Astrocyte (in vitro differentiated cells and primary cell): ENCODE measurements around the gene ZNF385B. TPM values are rescaled to one million over a fixed set of nuclear protein-coding genes. Genes with fewer than 3 reads are reported as not detected.
A peak's percentile ranks its signal among the peaks of the same experiment; 100 is the strongest.

Source experiments
- DNase-seq: peaks from one replicate; pipeline ENCODE4 v3.0.0-alpha.2; 2010; ENCODE audit warnings: low read depth
- FAIRE-seq: peaks from 2 replicates; lab custom pipeline; 2011; peaks lifted over from hg19 to GRCh38; lab: Jason Lieb, UNC
- H2AFZ ChIP-seq: 2 replicates; pipeline ENCODE4 v1.6.0; 2012; ENCODE audit warnings: low read depth, low read length, inconsistent platforms
- H3K27ac ChIP-seq: 2 replicates; pipeline ENCODE4 v1.5.1; 2011; ENCODE audit warnings: low read depth, low read length, inconsistent platforms
- H3K27me3 ChIP-seq: 2 replicates; pipeline ENCODE4 v1.6.0; 2011; ENCODE audit warnings: low read length, inconsistent platforms; ENCODE audit not compliant: insufficient read depth
- H3K36me3 ChIP-seq: 2 replicates; pipeline ENCODE4 v1.5.1; 2011; ENCODE audit warnings: low read length, inconsistent platforms; ENCODE audit not compliant: insufficient read depth
- H3K4me1 ChIP-seq: 2 replicates; pipeline ENCODE4 v1.5.1; 2011; ENCODE audit warnings: low read length, inconsistent platforms; ENCODE audit not compliant: insufficient read depth
- H3K4me2 ChIP-seq: 2 replicates; pipeline ENCODE4 v1.6.0; 2012; ENCODE audit warnings: low read length, inconsistent platforms
- H3K4me3 ChIP-seq: 2 replicates; pipeline ENCODE4 v1.5.1; 2011; ENCODE audit warnings: low read depth, mild to moderate bottlenecking, low read length, inconsistent platforms; ENCODE audit not compliant: insufficient read depth
- H3K79me2 ChIP-seq: 2 replicates; pipeline ENCODE4 v1.6.0; 2012; ENCODE audit warnings: mild to moderate bottlenecking, low read length, inconsistent platforms; ENCODE audit not compliant: insufficient read depth
- H3K9ac ChIP-seq: 2 replicates; pipeline ENCODE4 v1.6.0; 2012; ENCODE audit warnings: mild to moderate bottlenecking, low read length, inconsistent platforms
- H3K9me3 ChIP-seq: 2 replicates; pipeline ENCODE4 v1.5.1; 2012; ENCODE audit warnings: low read depth, mild to moderate bottlenecking, low read length, inconsistent platforms; ENCODE audit not compliant: insufficient read depth
- H4K20me1 ChIP-seq: 2 replicates; pipeline ENCODE4 v1.6.0; 2012; ENCODE audit warnings: low read length, inconsistent platforms; ENCODE audit not compliant: insufficient read depth
- H3K27ac Mint-ChIP-seq: one replicate; pipeline ENCODE4 v1.8.0; 2021; ENCODE audit warnings: mild to moderate bottlenecking, mixed read lengths; ENCODE audit not compliant: unreplicated experiment
- H3K27me3 Mint-ChIP-seq: one replicate; pipeline ENCODE4 v1.8.0; 2021; ENCODE audit warnings: low read depth, mixed read lengths; ENCODE audit not compliant: unreplicated experiment
- H3K36me3 Mint-ChIP-seq: one replicate; pipeline ENCODE4 v1.8.0; 2021; ENCODE audit warnings: low read depth, mixed read lengths; ENCODE audit not compliant: unreplicated experiment
- H3K4me1 Mint-ChIP-seq: one replicate; pipeline ENCODE4 v1.8.0; 2021; ENCODE audit warnings: low read depth, mixed read lengths; ENCODE audit not compliant: unreplicated experiment
- H3K4me3 Mint-ChIP-seq: one replicate; pipeline ENCODE4 v1.8.0; 2021; ENCODE audit warnings: mild to moderate bottlenecking, moderate library complexity, mixed read lengths; ENCODE audit not compliant: unreplicated experiment
- H3K9me3 Mint-ChIP-seq: one replicate; pipeline ENCODE4 v1.8.0; 2021; ENCODE audit warnings: mild to moderate bottlenecking, mixed read lengths; ENCODE audit not compliant: unreplicated experiment
- EZH2 ChIP-seq: IDR thresholded peaks from 2 replicates; pipeline ENCODE4 v1.6.1; 2012; ENCODE audit warnings: mild to moderate bottlenecking, low read length, inconsistent platforms; ENCODE audit not compliant: insufficient read depth
- total RNA-seq: library from RNA; stranded (reverse); gene quantifications from 2 replicates; pipeline ENCODE4 v1.2.1, GENCODE V29; 2021
- TF ChIP-seq, protein P1 (sequence below): IDR thresholded peaks from 2 replicates; pipeline ENCODE4 v1.5.1; 2011; ENCODE audit warnings: low read depth, mild to moderate bottlenecking, inconsistent platforms, low read length, moderate library complexity; ENCODE audit not compliant: insufficient read depth

Gene ZNF385B
- total RNA-seq, 1 donor from 2014 or later = 0.27 TPM

GRCh38 chr2:179764710-179765109 lies 96.7 kb downstream of the ZNF385B start:
- Histone ChIP-seq H3K79me2 (no peaks in the 10 kb centered on the region), H2AFZ (no peak overlapping the region), H3K9me3 (no peaks in the 10 kb centered on the region), H4K20me1 (no peaks in the 10 kb centered on the region), H3K36me3 (no peaks in the 10 kb centered on the region), H3K27me3 (peaks cover 3% of the 10 kb centered on the region), H3K9ac (no peak overlapping the region), H3K4me1 (no peaks in the 10 kb centered on the region), H3K4me2 (no peak overlapping the region), H3K27ac (no peak overlapping the region), H3K4me3 (no peak overlapping the region)
- TF ChIP-seq, protein P1, sequence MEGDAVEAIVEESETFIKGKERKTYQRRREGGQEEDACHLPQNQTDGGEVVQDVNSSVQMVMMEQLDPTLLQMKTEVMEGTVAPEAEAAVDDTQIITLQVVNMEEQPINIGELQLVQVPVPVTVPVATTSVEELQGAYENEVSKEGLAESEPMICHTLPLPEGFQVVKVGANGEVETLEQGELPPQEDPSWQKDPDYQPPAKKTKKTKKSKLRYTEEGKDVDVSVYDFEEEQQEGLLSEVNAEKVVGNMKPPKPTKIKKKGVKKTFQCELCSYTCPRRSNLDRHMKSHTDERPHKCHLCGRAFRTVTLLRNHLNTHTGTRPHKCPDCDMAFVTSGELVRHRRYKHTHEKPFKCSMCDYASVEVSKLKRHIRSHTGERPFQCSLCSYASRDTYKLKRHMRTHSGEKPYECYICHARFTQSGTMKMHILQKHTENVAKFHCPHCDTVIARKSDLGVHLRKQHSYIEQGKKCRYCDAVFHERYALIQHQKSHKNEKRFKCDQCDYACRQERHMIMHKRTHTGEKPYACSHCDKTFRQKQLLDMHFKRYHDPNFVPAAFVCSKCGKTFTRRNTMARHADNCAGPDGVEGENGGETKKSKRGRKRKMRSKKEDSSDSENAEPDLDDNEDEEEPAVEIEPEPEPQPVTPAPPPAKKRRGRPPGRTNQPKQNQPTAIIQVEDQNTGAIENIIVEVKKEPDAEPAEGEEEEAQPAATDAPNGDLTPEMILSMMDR = no peak
- TF ChIP-seq EZH2 = no peak
- DNase-seq (no peak), FAIRE-seq (no peak)
- Mint-ChIP-seq H3K27me3 (no peaks in the 10 kb centered on the region), H3K4me1 (no peaks in the 10 kb centered on the region), H3K27ac (no peak overlapping the region), H3K36me3 (no peaks in the 10 kb centered on the region), H3K9me3 (no peaks in the 10 kb centered on the region), H3K4me3 (no peak overlapping the region)

DNA sequence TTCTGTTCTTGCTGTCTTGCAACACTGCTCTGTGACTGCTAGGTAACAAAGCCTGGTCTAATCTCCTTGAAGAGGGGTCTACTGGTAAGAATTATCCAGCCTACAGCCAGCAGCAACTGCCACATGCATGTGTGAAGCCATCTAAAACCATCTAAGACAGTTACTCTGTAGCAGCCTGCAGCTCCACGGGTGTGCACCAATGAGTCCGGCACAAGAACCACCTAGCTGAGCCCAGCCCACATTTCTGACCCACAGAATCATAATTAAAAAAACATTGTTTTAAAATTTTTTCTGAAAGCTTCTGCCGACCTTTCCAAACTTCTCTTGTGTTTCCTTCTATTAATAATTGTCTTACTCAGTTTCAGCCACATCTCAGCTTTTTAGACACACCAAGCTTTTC lies 102.8 kb downstream of the ZNF385B start:
- no peak overlapping the region for H3K4me3 ChIP-seq
- H2AFZ ChIP-seq = no peak overlapping the region
- FAIRE-seq (no peak), DNase-seq (no peak)
- no peak overlapping the region for H3K27ac ChIP-seq
- Mint-ChIP-seq H3K4me3 (no peak overlapping the region), H3K27ac (no peak overlapping the region), H3K27me3 (no peaks in the 10 kb centered on the region), H3K4me1 (no peaks in the 10 kb centered on the region), H3K9me3 (peaks cover 16% of the 10 kb centered on the region), H3K36me3 (no peaks in the 10 kb centered on the region)
- H3K4me1 ChIP-seq = no peaks in the 10 kb centered on the region
- H3K9ac ChIP-seq = no peak overlapping the region
- no peaks in the 10 kb centered on the region for H3K79me2 ChIP-seq
- H3K4me2 ChIP-seq = no peak overlapping the region
- H3K9me3 ChIP-seq = peaks cover 2% of the 10 kb centered on the region
- no peaks in the 10 kb centered on the region for H4K20me1 ChIP-seq
- no peaks in the 10 kb centered on the region for H3K36me3 ChIP-seq
- TF ChIP-seq, protein P1 = no peak
- no peak for TF ChIP-seq EZH2
- no peaks in the 10 kb centered on the region for H3K27me3 ChIP-seq

GRCh38 chr2:179751163-179751809 lies 110.1 kb downstream of the ZNF385B start:
- no peak overlapping the region for H3K4me2 ChIP-seq
- peak; percentile 99 for FAIRE-seq

More at GRCh38 chr2:179751163-179751809, 110.1 kb downstream of the ZNF385B start:
- no peak for TF ChIP-seq EZH2
- TF ChIP-seq, protein P1 = peak; percentile 57
- Histone ChIP-seq H3K36me3 (no peaks in the 10 kb centered on the region), H4K20me1 (no peaks in the 10 kb centered on the region), H3K4me3 (no peak overlapping the region), H3K9ac (no peak overlapping the region), H3K27me3 (no peaks in the 10 kb centered on the region), H3K79me2 (no peaks in the 10 kb centered on the region), H2AFZ (no peak overlapping the region), H3K27ac (no peak overlapping the region), H3K9me3 (no peaks in the 10 kb centered on the region), H3K4me1 (no peaks in the 10 kb centered on the region)
- Mint-ChIP-seq H3K4me3 (no peak overlapping the region), H3K9me3 (peaks cover 3% of the 10 kb centered on the region), H3K27me3 (no peaks in the 10 kb centered on the region), H3K27ac (no peak overlapping the region), H3K4me1 (peaks cover 7% of the 10 kb centered on the region), H3K36me3 (no peaks in the 10 kb centered on the region)
- peak; percentile 19 for DNase-seq
